NCI-H2196 (cell line): ENCODE measurements around the gene ARX.
A peak's percentile ranks its signal among the peaks of the same experiment; 100 is the strongest.

ENCODE experiments used
- DNase-seq: peaks from one replicate; lab custom pipeline; 2025; ENCODE audit not compliant: unreplicated experiment; lab: John Stamatoyannopoulos, UW

Gene ARX

DNA sequence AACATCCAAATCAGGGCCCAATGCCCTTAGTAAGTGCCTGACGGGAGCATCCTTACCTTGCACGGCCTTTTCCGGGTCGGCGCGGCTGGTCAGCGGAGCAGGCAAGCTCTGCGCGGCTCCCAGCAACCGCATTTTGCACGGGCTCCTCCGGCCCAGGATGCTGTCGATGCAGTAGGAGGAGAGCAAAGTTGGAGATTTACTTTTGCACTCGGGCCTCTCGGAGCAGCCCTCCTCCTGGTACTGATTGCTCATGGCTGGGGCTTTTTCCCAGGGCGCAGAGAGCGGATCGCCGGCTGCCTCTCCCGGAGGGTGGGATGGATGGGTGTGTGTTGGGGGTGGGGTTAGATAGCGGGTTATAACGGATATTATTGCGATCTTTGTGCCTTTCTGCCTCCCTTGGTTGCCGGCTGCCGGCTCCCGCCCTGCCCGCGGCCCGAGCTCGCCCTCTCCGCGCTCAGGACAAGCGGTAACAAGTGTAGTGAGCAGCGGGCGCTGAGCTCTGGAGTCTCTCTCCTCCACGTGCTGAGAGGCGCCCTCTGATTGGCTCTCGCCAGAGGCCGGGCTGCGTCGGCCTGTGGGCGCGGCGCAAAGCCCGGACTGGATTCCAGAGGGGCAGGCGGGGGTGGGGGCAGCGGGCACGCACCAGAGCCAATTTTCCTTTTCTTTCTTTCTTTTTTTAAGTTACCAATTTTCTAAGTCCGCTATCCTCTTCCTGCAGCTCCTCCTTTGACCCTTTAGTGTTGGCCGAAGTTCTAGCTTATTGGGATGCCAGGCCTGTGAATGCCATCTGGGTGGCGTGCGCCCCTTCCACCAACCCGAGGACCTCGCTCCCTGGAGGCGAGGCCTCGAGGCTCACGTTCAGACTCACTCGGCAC lies at the start of gene ARX:
Gene ARX (minus strand): TSS at position 480 of the 875 bp plus-strand sequence. CDS start 228 bp downstream, at position 252.
- no peak for DNase-seq

DNA sequence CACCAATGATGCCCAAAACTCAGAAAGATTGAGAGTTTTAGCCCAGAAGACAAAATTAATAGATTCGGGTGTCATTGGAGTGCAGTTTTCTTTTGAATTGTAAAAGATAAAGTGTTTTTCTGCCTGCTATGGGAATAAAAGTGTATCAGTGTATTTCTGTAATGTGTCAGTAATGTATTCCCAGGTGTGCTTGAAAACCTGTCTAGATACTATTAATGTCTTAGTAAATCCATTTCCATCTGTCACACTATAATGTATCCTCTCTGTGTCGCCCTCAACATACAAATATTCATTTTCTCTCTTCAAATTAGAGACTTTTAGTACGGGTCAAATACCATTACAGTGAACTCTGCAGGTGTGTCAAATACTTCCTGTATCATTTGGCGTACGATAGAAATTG lies 43.5 kb upstream of the ARX start:
- DNase-seq = no peak

DNA sequence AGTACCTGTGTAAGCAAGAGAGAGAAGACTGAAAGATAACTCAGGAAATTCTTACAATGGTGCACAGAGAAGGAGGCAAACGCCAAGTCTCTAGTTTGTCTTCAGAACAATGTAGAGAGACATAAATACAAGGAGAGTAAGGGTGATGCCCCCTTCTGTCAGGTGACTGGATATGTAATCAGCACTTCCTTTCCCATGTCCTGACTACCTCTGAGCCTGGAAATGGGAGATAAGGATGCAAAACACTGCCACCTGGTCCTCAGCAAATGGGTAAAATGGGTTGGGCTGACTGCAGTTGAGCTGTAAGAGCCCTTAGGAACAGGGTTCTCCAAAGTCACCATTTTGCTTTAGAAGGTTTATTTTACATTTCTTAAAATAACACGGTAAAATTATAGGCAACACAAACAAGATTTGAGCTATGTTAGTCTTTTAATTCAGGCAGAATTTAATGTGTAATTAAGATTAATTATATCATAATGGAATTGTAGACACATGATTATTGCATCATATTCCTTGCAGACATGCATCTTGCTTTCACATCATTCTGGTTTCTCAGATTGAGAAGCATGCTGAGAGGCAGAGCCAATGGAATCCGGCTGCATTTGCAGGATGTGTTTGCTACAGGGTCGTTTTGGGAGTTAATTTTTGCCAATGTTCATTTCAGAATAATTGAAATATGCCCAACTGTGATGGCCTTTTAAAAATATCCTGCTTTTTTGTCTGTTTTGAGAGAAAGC lies 37.2 kb upstream of the ARX start:
- no peak for DNase-seq

DNA sequence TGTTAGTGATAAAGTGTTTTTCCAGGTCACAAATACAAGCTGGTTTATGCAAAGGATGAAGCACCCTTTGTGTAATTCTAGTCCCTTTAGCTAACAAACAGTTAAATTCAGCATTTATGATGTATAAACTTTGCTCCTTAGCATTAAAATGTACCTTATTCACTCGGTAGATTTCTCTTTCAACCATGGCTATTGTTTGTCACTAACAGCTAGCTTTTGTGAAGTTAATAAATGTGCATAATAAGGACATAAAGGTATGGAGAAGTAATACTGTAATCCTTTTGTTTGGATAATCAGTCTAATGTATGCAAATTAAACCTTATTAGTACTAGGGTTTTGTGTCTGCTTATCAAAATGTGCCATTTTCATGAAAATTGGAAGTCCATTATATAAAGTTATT lies 34.2 kb upstream of the ARX start:
- DNase-seq = no peak

DNA sequence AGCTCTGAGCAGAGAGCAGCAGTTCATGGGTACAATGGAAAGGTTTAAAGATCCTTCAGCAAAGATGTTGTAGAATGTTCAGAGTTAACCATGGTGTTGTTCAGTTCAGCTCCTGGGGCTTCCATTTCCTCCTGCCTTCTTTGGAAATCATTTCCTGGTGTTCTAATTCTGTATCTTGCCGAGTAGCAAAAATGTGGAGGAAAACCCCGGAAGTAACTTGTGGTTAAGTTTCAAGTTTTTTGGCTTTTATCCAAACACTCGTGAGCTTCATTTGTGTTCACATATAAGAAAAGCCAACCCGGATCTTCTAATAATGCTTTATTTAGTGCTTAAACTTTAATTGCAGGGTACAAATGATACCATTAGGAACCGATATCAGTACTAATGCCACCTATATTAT lies 33.6 kb upstream of the ARX start:
- DNase-seq = no peak

DNA sequence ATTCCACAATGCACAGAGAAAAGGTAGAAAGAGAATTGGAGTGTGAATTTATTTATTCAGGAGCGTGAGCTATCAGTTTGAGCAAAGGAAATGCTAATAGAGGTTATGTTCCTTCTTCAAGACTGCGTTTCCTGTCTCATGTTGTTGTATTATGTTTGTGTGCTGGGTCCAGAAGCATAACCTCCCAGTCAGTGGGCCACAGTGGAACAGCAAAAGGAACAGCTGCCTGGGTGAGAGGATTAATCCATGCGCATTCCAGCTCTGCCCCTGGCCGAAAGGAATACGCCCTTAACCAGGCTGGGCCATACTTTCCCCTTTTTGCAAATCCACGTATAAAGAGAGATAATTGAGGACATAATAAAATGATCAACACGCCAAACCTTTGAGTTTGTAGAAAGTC lies 32.4 kb upstream of the ARX start:
- DNase-seq = no peak

DNA sequence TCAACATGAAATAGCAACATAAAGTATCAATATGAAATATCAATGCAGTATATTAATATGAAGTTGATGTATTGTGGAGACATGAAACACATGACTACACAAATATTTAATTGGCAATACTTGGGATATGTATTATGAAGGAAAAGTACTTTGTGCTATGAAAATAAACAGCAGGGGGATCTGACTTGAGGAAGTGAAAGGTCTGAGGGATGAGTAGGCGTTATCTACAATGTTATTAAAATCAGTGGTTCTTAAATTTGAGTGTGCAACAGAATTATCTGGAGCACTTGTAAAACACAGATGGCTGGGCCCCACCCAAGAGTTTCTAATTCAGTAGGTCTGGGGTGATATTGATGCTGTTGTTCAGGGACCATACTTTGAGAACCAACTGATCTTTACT lies 27.4 kb upstream of the ARX start:
- no peak for DNase-seq

DNA sequence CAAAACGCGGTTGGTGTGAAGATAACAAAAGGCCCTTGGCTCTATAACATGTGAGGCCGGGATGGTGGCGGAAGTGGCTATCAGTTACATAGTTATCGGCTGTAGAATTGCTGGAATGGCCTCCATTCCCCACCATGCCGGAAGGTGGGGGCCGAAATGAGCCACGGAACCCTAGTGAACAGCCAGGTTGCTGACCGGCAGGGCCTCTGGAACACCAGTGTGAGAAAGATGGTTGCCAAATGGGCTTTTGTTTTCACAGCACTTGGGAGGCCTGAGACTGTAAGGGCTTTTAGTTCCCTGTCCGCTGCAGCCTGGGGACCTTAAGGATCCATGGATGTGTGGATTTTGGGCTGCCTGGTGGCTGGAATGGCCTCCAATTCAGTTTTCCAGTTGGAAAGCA lies 23.3 kb upstream of the ARX start:
- no peak for DNase-seq

DNA sequence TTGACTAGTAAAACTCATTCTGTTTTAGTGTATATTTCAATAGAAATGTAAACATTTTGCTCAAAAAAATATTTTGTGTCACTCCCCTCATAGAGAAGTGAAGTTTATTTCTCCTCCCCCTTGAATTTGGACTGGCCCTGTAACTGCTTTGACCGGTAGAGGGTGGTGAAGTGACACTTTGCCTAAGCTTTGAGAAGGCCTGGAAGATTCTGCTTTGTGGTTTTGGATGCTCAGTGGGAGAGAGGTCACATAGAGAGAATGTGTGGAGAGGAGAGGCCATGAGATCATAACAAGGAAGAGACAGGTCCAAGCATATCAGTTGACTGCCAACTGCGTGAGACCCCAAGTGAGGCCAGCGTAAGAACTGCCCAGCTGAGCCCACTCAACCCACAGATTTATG lies 19.1 kb upstream of the ARX start:
- no peak for DNase-seq

DNA sequence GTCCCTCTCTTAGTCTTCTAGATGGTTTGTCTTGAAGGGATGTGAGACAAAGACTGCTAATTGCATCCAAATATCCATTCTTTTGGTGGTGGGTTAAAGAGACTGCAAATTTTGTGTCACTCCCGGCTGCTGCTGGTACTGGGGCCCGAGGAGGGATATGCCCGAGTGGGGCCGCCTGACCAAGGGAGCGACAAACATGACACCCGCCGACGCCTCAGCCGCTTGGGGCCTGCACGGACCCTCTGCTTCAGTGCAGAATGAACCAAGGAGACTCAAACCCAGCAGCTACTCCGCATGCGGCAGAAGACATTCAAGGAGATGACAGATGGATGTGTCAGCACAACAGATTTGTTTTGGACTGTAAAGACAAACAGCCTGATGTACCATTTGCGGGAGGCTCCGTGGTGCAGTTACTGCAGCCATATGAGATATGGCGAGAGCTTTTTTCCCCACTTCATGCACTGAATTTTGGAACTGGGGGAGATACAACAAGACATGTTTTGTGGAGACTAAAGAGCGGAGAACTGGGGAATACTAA lies 13.6 kb upstream of the ARX start:
- DNase-seq = no peak

DNA sequence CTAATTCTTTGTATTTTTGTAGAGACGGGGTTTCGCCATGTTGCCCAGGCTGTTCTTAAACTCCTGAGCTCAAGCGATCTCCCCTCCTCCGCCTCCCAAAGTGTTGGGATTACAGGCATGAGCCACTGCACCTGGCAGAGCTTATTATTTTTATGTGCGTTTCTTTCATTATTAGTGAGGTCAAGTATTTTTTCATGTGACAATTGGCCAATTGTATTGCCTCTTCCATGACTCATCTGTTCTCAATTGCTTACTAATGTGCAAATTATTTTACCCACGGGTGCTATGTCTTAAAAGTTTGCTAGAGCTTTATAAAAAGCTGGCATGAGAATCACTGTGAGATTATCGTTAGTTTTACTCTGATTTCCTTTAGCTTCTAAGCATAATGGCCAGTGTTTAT lies 13.0 kb upstream of the ARX start:
- DNase-seq = no peak

DNA sequence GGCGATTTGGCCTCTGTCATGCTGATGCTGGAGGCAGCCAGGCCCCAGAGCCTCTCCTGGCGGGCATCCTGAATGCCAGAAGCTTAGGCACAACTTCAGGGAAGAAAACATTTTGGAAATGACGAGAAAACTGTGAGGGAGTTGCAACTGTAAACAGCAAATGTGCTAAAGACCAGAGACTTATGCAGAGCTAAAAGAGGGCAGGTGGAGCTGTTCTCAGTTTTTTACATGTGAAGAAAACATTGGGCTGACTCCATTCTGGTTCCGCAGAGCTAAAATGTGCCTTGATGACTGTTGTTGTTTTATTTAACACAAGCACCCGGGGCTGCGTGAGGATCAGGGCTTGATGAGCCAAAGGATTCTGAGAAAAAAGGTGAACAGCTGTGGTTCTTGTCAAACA lies 10.8 kb upstream of the ARX start:
- no peak for DNase-seq

DNA sequence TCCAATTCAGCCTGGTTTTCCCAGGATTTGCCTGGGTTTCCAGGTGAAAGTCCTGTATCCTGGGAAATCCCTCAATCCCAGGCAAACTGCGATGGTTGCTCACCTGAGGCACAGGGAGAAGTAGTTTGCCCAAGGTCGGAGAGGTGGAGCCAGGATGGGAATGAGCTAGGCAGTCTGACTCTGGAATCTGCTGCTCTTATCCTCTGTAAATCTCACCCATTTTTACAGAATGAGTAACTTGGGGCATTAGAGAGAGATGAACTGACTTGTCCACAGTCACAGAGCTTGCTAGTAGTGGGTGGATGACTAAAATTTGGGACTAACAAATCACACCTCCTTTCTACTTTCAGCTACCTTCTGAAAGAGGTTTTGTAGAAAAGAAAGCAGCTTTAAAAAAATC lies 9.8 kb upstream of the ARX start:
- no peak for DNase-seq

DNA sequence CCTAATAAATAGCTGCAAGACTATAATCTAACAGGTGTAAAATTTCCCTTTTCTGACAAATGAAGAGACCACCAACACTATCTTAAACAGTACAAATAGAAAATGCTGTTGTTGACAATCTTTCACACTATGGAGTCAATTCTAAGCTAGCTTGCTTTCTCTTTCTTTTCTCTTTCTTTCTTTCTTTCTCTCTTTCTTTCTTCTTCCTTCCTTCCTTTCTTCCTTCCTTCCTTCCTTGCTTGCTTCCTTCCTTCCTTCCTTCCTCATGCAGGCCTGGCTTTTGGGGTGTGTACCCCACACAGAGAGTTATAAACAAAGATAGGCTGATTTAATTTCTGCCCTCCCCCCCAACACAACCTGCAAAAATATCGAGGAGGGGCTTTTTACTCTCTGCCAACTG lies 8.1 kb upstream of the ARX start:
- DNase-seq = no peak

DNA sequence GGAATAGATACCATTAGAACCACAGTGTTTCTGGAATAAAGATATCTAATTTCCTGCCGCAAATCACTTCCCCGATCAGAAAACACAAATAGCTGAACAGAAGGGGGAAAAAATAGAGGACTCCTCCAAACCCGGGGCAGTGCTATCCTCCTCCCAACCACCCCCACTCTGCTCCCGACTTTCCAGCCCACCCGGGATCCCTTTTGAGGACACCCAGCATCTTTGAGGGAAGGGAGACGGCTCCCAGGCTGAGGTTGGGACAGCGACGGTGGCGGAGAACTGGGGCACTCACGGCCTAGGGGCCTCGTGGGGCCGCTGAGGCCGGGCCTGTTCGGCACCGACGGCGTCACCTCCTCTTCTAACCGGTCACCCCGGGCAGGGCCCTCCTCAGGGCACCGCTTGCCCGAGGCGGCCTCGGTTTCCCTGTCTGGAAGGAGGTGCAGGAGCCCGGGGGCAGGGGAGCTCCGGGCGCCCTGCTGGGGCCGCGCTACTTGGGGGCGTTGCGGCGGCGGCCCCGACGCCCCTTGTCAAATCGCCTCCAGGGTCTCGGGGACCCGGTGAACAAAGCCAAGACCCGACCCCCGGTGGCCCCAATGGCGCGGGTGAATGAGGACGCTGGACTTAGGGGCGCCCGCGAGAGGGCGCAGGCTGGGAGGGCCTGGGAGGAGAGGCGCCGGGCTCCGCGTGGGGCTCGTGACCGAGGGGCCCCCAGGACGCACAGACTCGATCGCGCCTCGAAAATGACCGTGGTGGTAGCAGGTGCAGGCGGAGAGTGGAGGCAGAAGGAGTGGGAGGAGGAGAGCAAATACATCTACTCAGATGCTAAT lies 6.9 kb upstream of the ARX start:
- DNase-seq = no peak

DNA sequence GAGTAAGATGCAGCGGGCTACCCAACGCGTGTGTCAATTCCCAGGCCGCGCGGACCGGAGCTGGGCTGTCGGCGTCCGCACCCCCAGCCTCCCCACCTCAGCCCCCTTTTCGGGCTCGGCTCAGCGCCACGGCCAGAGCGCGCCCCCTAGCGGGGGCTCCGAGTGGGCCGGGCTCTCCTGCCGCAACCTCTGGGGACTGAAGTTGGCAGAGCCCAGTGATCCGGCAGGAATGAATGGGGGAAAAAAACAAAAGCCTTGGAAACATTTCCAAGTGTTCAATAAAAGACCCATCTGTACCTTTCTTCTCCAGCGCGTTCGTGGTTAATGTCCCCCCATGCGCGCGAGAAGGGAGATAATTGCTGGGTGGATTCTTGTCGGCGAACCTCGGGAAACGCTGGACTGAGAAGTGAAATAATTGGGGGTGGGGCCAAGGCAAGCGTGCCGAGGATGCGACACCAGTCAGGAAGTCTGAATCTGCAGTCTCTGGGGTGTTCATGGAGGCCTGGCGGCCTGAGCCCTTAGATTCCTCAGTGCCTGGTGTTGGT lies 5.2 kb upstream of the ARX start:
- peak; percentile 30 for DNase-seq

DNA sequence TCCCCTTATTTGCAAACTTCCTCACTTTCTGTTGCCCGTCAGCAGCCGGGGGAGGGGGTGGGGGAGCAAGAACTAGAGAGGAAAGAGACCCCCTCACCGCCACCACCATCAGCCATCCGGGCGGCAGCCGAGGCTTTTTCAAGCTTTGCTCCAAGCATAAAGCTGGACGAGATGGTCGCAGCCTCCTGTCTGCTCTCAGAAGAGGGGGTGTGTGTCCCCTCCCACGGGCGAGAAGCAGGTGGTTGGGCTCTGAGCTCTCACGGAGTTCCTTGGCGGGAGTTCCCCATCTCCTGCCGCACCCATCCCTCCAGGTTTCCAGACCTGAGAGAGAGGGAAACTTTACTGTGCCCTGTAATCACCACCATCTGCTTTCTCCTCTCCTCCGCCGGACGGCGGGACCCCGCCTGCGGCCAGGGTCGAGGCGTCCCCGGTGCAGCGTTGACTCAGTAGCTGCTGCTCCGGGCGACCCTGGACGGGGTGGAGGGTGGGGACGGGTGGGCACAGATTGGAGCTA lies 4.7 kb upstream of the ARX start:
- no peak for DNase-seq

DNA sequence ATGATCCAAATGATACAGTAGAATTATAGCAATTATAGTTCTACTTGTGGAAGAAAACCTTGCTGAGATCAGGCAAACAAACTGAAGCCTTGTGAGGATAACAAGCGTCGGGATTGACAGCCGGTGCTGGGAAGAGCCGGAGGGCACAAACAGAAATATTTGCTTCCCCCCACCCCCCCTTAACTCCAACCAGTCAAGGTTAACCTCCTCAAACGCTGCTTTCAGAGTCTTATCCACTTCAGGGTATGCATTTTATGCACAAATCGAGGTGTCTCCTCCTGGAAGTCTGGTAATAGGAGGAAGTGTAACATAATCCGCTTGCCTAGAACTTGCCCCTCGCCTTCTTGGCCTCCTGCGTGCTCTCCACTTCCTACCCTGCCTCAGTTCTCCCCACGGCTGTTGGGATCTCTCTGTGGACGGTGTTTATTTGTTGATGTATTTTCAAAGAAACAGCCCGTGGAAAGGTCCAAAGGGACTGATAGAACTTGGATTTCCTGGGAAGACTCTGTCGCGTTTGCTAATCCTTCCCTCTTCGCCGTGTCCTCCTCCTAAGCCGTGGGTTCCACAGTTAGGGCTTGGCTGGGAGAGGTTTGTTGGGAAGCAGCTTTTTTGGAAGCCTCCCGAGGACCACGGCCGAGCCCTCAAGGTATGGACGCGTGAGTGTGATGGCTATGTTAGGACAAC lies 4.1 kb upstream of the ARX start:
- DNase-seq = no peak

DNA sequence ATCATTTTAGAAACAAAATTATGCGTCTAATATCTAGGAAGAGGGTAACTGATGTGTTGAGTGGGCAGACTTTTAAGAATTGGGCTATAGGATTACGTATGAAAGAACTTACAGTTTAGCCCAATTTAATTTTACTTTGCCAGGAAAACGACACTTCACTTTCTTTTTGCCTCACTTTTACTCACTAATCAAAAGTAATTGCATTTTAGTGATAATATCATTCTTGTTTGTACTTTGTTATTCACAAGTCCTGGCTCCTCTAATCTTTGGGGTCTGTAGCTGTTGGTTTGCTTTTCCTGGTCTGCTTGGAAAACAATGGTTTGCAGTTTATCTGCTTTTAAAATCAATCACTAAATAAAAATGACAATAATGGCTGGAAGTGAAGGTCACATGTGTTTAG lies 2.9 kb upstream of the ARX start:
- no peak for DNase-seq

DNA sequence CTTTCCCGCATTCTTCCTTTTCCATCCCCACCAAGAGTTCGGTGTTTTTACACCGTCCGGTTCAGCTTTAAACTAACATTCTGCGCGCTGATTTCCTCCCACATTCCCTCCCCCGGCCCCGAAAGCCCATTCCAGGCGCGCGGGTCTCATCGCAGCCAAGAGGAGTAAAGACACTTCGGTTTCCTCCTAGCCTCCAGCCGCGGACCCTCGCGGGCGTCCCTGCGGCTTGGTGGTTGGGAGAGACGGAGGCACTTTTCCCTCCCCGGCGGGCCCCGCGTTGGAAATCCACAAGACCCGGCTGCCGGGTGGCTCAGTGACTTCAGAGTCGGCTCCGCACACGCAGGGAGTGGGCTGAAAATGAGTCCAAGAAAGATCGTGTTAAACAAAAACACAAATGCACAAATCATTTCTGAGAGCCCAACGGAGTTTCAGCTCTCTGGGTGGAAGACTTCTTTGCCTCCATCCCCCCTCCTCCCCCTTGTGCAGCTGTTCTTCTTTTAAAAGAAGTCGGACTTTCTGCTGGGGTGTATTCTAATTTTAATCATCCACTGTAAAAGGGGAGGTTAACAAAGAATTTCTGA lies 2.0 kb upstream of the ARX start:
- no peak for DNase-seq
